Erythroblast (primary cell): ENCODE data around the gene NDEL1.

Source experiments
- GATA1 ChIP-seq: IDR thresholded peaks from 2 replicates; pipeline ENCODE4 v1.6.1; 2011; ENCODE audit warnings: low read depth, mild to moderate bottlenecking, control low read depth, low read length, moderate library complexity
- POLR2A ChIP-seq: IDR thresholded peaks from 2 replicates; pipeline ENCODE4 v1.6.1; 2011; ENCODE audit warnings: mild to moderate bottlenecking, low read length

- TF ChIP-seq POLR2A, result no peak
- no peak for TF ChIP-seq GATA1
Observed at GRCh38 chr17:8503368-8503767, 67.7 kb downstream of the NDEL1 start.
